HepG2 (cell line): ENCODE data around the gene RBM18. TPM values are rescaled to one million over a fixed set of nuclear protein-coding genes. Genes with fewer than 3 reads are reported as not detected.

Source experiments
- BCL6 ChIP-seq: IDR thresholded peaks from 2 replicates; pipeline ENCODE4 v1.6.1; 2016; ENCODE audit warnings: missing genetic modification reagents, missing compliant biosample characterization
- BORCS8-MEF2B ChIP-seq: sonication (generic); formaldehyde crosslinking; IDR thresholded peaks from 2 replicates; pipeline ENCODE4 v1.8.0; 2022; ENCODE audit warnings: mild to moderate bottlenecking, missing genetic modification reagents
- BRCA1 ChIP-seq: sonication (generic); formaldehyde crosslinking; IDR thresholded peaks from 2 replicates; pipeline ENCODE4 v1.4.0; 2020; ENCODE audit warnings: missing genetic modification reagents
- CCAR2 ChIP-seq: fragments of 200-400 bp; formaldehyde crosslinking; optimal IDR thresholded peaks from 2 replicates; pipeline ENCODE3; 2018; ENCODE audit warnings: low read depth, mild to moderate bottlenecking, low read length, moderate library complexity
- FOXA1 ChIP-seq, 2 experiments: fragments of 450-650 bp in 1 of 2; sonication (generic) in 1 of 2; formaldehyde crosslinking in 1 of 2; IDR thresholded peaks; 2 replicates each; pipeline versions ENCODE4 v1.4.0 to v1.6.1; 2016 to 2020; ENCODE audit warnings: missing genetic modification reagents in 1 of 2
- HOXD1 ChIP-seq: sonication (generic); formaldehyde crosslinking; IDR thresholded peaks from 2 replicates; pipeline ENCODE4 v1.5.0; 2020; ENCODE audit warnings: missing genetic modification reagents
- NONO ChIP-seq, 2 experiments: fragments of 450-650 bp in 1 of 2; sonication (generic) in 1 of 2; formaldehyde crosslinking in 1 of 2; IDR thresholded peaks in 1 of 2; conservative IDR thresholded peaks in 1 of 2; 2 replicates each; pipeline versions ENCODE4 v1.6.1 to v1.8.0; 2017 to 2022; ENCODE audit warnings: mild to moderate bottlenecking in 1 of 2, missing genetic modification reagents in 1 of 2, moderate library complexity in 1 of 2
- SSRP1 ChIP-seq: IDR thresholded peaks from 2 replicates; pipeline ENCODE4 v1.6.1; 2016; ENCODE audit warnings: control low read depth
- THAP11 ChIP-seq: IDR thresholded peaks from 2 replicates; pipeline ENCODE4 v1.6.1; 2016; ENCODE audit warnings: missing biosample characterization, missing genetic modification reagents
- ZFY ChIP-seq: sonication (generic); formaldehyde crosslinking; IDR thresholded peaks from 2 replicates; pipeline ENCODE4 v1.4.0; 2020; ENCODE audit warnings: missing genetic modification reagents
- ZNF335 ChIP-seq: sonication (generic); formaldehyde crosslinking; IDR thresholded peaks from 2 replicates; pipeline ENCODE4 v1.4.0; 2020; ENCODE audit warnings: missing genetic modification reagents
- ZNF432 ChIP-seq: sonication (generic); formaldehyde crosslinking; IDR thresholded peaks from 2 replicates; pipeline ENCODE4 v1.5.0; 2020; ENCODE audit warnings: missing genetic modification reagents, mild to moderate bottlenecking, borderline replicate concordance
- ZNF530 ChIP-seq: sonication (generic); formaldehyde crosslinking; IDR thresholded peaks from 2 replicates; pipeline ENCODE4 v1.5.0; 2020; ENCODE audit warnings: low read depth, mild to moderate bottlenecking, missing genetic modification reagents
- ZNF691 ChIP-seq: sonication (generic); formaldehyde crosslinking; IDR thresholded peaks from 2 replicates; pipeline ENCODE4 v1.4.0; 2020; ENCODE audit warnings: missing genetic modification reagents, low read depth, mild to moderate bottlenecking, borderline replicate concordance
- polyA plus RNA-seq, 8 experiments: library from polyadenylated mRNA; depleted of rRNA in 3 of 8; stranded (reverse) in 7 of 8; unstranded in 1 of 8; fragments of >200 nt; fragmentation: Illumina TruSeq in 4 of 8; extraction: Trizol in 4 of 8; gene quantifications; 2 replicates each; pipeline versions ENCODE4 v1.2.1 to v1.2.3, GENCODE V29; 2011 to 2016; ENCODE audit warnings: low read depth in 4 of 8, missing spikeins in 1 of 8, mixed read lengths in 1 of 8; ENCODE audit not compliant: insufficient read depth in 1 of 8
- total RNA-seq, 5 experiments: library from RNA; depleted of rRNA; stranded (reverse); fragments of >200 nt; fragmentation: Illumina TruSeq; extraction: Trizol; gene quantifications; 2 replicates each; pipeline ENCODE4 v1.2.3, GENCODE V29; 2016; ENCODE audit warnings: low read depth in 1 of 5
- TF ChIP-seq, protein P1 (sequence below): sonication (generic); formaldehyde crosslinking; IDR thresholded peaks from 2 replicates; pipeline ENCODE4 v1.8.1; 2023; ENCODE audit warnings: mild to moderate bottlenecking, missing genetic modification reagents
- TF ChIP-seq, protein P2 (sequence below): sonication (generic); formaldehyde crosslinking; IDR thresholded peaks from 2 replicates; pipeline ENCODE4 v1.4.0; 2020; ENCODE audit warnings: mild to moderate bottlenecking, missing genetic modification reagents, borderline replicate concordance
- TF ChIP-seq, protein P3 (sequence below): IDR thresholded peaks from 2 replicates; pipeline ENCODE4 v1.4.0; 2020; ENCODE audit warnings: mild to moderate bottlenecking, missing genetic modification reagents
- TF ChIP-seq, protein P4 (sequence below): sonication (generic); formaldehyde crosslinking; IDR thresholded peaks from 2 replicates; pipeline ENCODE4 v1.8.0; 2022; ENCODE audit warnings: mild to moderate bottlenecking, missing genetic modification reagents; ENCODE audit not compliant: insufficient replicate concordance

The RBM18 gene
- total and polyA plus RNA-seq, 2 of the 13 experiments (the other 11 are each of a cell fraction or from before 2014, with no cell fraction given) = 12.6 to 16.6 TPM

DNA sequence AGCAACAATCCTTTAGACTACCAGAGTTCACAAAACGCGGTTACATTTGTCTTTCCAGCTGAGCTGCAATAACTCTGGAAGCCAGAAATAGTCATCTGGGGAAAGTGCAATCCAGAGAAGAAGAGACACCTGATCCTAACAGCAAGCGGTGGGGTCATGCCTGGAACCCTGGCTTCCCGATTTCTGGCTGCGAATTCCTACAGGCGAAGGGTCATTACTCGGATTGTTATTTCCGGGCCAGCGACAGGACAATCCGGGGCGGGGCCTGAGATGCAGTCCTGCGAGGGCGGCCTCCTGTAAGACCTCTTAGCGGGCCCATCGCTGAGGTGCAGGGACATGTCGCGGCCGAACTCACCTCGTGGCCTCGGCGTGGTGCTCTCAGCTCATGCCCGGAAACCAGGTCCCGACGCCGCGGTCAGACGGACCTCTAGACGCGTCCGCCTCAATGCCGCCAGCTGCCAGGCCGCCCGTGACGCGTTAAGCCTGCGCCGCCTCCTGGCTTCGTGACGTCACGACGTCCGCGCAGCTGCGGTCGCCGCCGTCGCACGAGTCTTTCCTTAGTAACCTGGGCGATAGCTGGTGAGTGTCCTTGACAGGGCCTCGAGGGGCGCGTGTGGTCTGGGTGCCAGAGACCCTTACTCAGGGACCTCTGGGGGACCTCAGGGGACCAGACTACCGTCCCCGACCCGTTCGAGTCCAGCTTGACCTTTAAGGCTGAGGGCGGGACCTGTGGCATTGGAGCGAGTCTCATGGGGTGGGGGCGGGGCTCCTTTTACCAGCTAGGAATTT lies at the start of gene RBM18, which contains the start of gene MRRF (continued):
- peak; percentile 98 for TF ChIP-seq BORCS8-MEF2B
- TF ChIP-seq BCL6 (CRISPR knock-in tag) = peak; percentile 55
- TF ChIP-seq, protein P1, sequence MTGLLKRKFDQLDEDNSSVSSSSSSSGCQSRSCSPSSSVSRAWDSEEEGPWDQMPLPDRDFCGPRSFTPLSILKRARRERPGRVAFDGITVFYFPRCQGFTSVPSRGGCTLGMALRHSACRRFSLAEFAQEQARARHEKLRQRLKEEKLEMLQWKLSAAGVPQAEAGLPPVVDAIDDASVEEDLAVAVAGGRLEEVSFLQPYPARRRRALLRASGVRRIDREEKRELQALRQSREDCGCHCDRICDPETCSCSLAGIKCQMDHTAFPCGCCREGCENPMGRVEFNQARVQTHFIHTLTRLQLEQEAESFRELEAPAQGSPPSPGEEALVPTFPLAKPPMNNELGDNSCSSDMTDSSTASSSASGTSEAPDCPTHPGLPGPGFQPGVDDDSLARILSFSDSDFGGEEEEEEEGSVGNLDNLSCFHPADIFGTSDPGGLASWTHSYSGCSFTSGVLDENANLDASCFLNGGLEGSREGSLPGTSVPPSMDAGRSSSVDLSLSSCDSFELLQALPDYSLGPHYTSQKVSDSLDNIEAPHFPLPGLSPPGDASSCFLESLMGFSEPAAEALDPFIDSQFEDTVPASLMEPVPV (CRISPR knock-in tag) = peak; percentile 98
- TF ChIP-seq, protein P2, sequence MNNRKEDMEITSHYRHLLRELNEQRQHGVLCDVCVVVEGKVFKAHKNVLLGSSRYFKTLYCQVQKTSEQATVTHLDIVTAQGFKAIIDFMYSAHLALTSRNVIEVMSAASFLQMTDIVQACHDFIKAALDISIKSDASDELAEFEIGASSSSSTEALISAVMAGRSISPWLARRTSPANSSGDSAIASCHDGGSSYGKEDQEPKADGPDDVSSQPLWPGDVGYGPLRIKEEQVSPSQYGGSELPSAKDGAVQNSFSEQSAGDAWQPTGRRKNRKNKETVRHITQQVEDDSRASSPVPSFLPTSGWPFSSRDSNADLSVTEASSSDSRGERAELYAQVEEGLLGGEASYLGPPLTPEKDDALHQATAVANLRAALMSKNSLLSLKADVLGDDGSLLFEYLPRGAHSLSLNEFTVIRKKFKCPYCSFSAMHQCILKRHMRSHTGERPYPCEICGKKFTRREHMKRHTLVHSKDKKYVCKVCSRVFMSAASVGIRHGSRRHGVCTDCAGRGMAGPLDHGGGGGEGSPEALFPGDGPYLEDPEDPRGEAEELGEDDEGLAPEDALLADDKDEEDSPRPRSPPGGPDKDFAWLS (CRISPR knock-in tag) = no peak
- no peak for TF ChIP-seq SSRP1 (CRISPR knock-in tag)
- TF ChIP-seq, protein P3, sequence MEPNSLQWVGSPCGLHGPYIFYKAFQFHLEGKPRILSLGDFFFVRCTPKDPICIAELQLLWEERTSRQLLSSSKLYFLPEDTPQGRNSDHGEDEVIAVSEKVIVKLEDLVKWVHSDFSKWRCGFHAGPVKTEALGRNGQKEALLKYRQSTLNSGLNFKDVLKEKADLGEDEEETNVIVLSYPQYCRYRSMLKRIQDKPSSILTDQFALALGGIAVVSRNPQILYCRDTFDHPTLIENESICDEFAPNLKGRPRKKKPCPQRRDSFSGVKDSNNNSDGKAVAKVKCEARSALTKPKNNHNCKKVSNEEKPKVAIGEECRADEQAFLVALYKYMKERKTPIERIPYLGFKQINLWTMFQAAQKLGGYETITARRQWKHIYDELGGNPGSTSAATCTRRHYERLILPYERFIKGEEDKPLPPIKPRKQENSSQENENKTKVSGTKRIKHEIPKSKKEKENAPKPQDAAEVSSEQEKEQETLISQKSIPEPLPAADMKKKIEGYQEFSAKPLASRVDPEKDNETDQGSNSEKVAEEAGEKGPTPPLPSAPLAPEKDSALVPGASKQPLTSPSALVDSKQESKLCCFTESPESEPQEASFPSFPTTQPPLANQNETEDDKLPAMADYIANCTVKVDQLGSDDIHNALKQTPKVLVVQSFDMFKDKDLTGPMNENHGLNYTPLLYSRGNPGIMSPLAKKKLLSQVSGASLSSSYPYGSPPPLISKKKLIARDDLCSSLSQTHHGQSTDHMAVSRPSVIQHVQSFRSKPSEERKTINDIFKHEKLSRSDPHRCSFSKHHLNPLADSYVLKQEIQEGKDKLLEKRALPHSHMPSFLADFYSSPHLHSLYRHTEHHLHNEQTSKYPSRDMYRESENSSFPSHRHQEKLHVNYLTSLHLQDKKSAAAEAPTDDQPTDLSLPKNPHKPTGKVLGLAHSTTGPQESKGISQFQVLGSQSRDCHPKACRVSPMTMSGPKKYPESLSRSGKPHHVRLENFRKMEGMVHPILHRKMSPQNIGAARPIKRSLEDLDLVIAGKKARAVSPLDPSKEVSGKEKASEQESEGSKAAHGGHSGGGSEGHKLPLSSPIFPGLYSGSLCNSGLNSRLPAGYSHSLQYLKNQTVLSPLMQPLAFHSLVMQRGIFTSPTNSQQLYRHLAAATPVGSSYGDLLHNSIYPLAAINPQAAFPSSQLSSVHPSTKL (CRISPR knock-in tag) = peak; percentile 71
- TF ChIP-seq THAP11 = peak; percentile 91
- no peak for TF ChIP-seq ZNF432 (CRISPR knock-in tag)
- no peak for TF ChIP-seq CCAR2
- TF ChIP-seq NONO (IDR thresholded peaks at IDR 0.05) = no peak
- TF ChIP-seq NONO (CRISPR knock-in tag; conservative IDR thresholded peaks at IDR 0.05) = peak; percentile 83
- TF ChIP-seq ZNF335 (CRISPR knock-in tag) = 0 out of 2 replicates have a peak, but pooled peaks have one; percentile 44
- TF ChIP-seq FOXA1 (IDR thresholded peaks at IDR 0.05) = no peak
- TF ChIP-seq FOXA1 (CRISPR knock-in tag; IDR thresholded peaks at IDR 0.05) = peak; percentile 58
- peak; percentile 87; the same call in 1 of the 2 replicates for TF ChIP-seq HOXD1
- TF ChIP-seq ZNF530 (CRISPR knock-in tag) = 0 out of 2 replicates have a peak, but pooled peaks have one; percentile 28
- peak; percentile 97 for TF ChIP-seq ZFY (CRISPR knock-in tag)
- TF ChIP-seq, protein P4, sequence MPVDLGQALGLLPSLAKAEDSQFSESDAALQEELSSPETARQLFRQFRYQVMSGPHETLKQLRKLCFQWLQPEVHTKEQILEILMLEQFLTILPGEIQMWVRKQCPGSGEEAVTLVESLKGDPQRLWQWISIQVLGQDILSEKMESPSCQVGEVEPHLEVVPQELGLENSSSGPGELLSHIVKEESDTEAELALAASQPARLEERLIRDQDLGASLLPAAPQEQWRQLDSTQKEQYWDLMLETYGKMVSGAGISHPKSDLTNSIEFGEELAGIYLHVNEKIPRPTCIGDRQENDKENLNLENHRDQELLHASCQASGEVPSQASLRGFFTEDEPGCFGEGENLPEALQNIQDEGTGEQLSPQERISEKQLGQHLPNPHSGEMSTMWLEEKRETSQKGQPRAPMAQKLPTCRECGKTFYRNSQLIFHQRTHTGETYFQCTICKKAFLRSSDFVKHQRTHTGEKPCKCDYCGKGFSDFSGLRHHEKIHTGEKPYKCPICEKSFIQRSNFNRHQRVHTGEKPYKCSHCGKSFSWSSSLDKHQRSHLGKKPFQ = peak; percentile 81
- peak; percentile 82; the same call in 1 of the 2 replicates for TF ChIP-seq ZNF691 (CRISPR knock-in tag)
- TF ChIP-seq BRCA1 (CRISPR knock-in tag) = peak; percentile 93; the same call in 1 of the 2 replicates
